HCEC 1CT (cell line): Measurements from ENCODE around the gene GNGT1.
A peak's percentile ranks its signal among the peaks of the same experiment; 100 is the strongest.

Experiments
- DNase-seq: peaks from one replicate; pipeline ENCODE4 v3.0.0-alpha.2; 2017

Gene GNGT1

DNA sequence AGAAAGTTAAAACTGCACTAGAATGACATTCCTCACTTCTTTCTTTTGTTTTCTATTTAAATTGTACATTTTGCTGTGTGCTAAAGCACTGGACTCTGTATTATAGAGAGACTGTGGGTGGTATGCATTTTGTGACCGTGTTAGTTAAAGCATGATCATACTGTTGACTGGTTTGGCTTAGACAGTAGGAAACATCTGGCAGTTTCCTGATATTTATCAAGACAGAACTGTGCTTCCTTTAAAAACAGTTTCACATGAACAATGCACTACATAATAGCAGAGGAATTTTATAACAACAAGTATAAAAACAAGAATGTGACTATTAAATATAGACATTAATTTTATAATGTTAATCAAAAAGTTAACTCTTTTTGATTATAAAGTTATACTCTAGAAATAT lies 38.3 kb downstream of the GNGT1 start:
- DNase-seq: peak; percentile 27

DNA sequence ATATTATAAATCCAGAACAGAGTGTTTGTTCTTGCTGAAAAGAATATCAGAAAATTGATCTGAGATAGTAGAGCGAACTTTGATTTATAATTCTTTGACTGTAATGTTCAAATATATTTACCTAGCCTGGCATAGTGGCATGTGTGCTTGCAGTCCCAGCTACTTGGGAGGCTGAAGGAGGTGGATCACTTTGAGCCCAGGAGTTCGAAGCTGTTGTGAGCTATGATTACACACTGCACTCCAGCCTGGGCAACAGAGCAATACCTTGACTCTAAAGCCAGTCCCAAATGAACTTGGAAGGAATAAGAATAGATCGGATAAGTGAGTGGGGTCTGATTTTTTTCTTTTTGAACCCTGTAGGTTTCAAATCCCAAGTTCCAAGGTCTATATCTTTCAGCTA lies 38.7 kb downstream of the GNGT1 start:
- DNase-seq: no peak

DNA sequence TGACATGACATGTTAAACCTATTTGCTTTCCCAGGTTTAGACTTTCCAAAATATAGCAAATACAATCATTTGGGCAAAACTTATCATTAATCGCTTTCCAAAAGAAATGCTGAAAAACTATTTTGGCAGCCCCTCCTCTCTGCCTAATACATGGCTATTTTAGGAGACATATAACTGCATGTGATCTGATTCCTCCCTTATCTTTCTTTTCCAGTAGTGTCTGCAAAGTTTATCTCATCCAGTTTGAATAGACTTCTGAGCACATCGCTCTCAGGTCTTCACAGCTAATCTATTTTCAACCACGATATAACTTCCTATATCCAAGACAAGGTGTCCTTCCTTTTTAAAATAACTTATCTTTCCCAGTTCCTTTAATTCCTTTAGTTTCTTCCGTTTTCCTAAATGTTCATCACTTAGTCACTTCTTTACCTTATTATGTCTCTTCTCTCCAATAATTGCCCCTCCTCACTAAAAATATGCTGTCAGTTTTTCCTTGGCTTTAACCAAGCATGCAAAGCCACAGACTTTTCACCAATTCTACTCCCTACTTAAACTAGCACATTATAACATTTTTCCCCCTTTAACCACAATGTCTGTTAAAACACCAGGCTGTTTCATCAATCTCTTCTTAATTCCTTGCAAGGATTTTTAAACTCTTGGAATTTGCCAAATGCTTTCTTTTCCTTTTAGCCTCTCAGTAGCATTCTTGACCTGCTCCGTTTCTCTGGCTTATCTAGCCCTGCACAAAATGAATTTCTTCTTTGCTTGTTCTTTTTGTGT lies 39.6 kb downstream of the GNGT1 start:
- DNase-seq: no peak

DNA sequence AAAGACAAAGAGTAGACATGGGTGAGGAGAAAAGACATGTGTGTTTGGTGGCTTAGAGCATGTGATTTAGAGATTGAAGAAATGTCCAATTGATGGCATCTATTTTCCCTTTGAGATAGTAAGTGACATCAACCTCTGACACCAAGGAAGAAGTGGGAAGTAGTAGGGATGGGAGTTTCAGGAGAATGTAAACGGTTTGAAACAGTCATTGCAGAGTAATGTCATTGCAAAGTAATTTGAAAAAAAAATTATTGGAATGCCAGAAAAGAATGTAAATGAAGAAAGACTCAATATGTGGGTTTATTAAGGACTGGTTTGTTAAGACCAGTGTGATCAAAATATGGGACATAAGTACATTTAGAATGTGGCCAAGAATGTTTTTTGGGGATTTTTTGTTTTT lies 41.7 kb downstream of the GNGT1 start:
- peak; percentile 71 for DNase-seq

DNA sequence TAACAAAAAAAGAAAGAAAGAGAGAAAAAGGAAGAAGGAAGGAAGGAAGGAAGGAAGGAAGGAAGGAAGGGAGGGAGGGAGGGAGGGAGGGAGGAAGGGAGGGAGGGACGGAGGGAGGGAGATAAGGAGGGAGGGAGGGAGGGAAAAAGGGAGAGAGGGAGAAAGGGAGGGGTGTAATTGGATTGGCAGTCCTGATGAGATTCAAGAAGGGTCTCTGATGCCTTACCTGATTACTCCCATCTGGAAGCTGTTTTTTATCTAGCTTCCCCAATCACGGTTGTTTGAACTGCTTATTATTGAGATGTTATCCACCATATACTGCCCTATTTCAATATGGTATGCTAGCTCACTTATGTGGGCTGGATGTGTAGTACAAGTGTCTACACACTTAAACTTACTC lies 42.5 kb downstream of the GNGT1 start:
- no peak for DNase-seq

DNA sequence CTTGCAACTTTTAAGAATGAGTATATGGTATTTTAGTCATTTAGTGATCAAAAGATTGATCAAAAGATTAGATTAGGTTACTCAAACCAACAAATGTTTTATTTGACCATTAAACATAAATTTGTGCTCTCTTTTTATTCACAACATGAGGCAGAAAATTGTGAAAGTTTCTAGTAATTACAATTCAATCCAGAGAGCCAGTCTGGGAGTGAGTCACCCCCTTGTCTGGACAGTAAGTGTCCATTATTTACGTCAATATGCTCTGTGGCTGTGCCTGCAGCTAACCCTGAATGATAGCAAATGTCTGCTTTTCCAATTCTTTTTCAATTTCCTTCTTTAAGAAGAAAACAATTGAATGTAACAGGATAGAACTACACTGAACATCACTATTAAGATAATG lies 43.1 kb downstream of the GNGT1 start:
- DNase-seq: peak; percentile 79

DNA sequence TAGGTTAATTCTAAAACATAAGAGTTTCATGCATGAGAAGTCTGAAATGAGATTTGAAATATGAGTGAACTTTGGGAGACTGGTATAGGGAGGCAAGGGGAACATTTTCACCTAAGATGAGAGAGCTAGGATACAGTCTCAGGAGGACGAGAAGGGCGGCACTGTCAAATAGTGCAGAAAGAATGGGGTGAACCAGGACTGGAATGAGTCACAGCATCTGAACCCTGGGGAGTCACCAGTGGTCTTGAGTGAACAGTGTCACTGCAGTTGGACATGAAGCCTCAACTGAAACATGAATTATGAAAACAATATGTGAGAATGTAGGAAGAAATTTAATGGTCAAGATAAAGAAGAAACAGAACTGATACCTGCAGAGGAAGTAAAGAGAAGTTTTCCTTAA lies 48.9 kb downstream of the GNGT1 start:
- DNase-seq: no peak

DNA sequence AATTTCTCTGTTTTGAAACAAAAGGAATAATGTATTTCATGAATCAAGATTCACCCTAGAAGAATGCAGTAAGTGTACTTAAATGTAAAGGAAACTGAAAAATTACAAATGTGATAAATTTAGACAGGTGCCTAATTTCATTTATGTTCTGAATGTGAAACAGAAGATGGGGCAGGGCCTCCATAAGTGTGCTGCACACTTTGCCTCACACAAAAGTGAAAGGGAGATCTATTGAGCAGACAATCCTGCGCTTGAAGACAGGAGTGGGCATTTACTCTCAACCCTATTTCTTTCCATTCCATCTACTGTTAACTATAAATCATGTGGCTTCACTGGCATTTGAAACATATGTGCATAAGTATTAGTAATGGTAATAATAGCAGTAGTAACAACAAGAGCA lies 51.4 kb downstream of the GNGT1 start:
- DNase-seq: no peak

DNA sequence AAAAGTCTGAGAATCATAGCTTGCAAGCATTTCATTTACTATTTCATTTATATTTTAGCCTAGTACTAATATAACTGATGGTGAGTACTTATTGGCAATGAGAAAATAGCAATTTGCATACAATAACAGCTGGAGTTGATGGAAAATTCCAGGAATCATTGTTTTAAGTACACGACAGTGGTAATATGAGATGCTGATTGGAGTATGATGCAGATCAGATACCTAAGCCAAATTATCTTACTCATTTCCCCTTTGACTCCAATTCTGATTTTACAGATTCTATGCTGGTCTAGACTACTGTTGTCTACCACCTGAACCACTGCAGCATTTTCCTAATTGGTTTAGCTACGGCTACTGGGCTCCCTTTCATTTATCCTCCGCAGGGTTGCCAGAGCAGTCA lies 51.8 kb downstream of the GNGT1 start:
- DNase-seq: peak; percentile 61

DNA sequence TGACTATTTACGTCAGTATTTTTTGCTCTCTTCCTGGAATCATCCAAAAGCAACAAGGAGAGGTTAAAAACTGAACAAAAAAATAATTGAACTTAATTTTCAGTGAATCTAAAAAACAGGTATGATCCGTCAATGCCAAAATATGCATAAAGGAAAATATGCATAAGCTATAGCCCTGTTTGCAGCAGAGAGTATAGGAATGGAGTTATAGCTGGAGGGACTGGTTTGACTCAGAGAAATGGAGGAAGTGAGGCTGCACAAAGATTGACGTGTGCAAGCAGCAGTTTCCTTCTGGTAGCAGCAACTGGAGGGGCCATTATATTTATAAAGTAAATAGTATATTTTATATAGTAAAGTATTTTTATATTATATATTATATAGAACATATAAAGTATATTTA lies 52.3 kb downstream of the GNGT1 start:
- no peak for DNase-seq
